ENCODE data around the gene NFIX. TPM values are rescaled to one million over a fixed set of nuclear protein-coding genes. Genes with fewer than 3 reads are reported as not detected.
A peak's percentile ranks its signal among the peaks of the same experiment; 100 is the strongest.

Gene NFIX
- total and polyA plus RNA-seq, 9 of the 15 experiments (the other 6 are each of a cell fraction or from before 2014, with no cell fraction given), result 0.28 to 26.8 (median 5.4) TPM

- TF ChIP-seq, protein P1, sequence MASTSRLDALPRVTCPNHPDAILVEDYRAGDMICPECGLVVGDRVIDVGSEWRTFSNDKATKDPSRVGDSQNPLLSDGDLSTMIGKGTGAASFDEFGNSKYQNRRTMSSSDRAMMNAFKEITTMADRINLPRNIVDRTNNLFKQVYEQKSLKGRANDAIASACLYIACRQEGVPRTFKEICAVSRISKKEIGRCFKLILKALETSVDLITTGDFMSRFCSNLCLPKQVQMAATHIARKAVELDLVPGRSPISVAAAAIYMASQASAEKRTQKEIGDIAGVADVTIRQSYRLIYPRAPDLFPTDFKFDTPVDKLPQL (IDR thresholded peaks at IDR 0.05; ENCODE audit: extremely low read depth, insufficient read length), result no peak
- TF ChIP-seq RAD21 (CRISPR knock-in tag; conservative IDR thresholded peaks at IDR 0.05 in 1 of 2, IDR thresholded peaks at IDR 0.05 in 1 of 2), result peak; percentile 33 to 52; a peak in 3 of 4 replicates
- TF ChIP-seq NCOR1 (IDR thresholded peaks at IDR 0.05), result 0 out of 2 replicates have a peak, but pooled peaks have one; percentile 36
- no peak for TF ChIP-seq PYGO2 (tag; IDR thresholded peaks at IDR 0.05)
- peak; percentile 97 for TF ChIP-seq RBM22 (IDR thresholded peaks at IDR 0.05; ENCODE audit: low read depth, low read length, poor library complexity, severe bottlenecking)
- no peak for TF ChIP-seq ZNF23 (CRISPR knock-in tag; IDR thresholded peaks at IDR 0.05)
- TF ChIP-seq GATAD2B (IDR thresholded peaks at IDR 0.05; ENCODE audit: borderline replicate concordance), result no peak
- TF ChIP-seq, protein P2, sequence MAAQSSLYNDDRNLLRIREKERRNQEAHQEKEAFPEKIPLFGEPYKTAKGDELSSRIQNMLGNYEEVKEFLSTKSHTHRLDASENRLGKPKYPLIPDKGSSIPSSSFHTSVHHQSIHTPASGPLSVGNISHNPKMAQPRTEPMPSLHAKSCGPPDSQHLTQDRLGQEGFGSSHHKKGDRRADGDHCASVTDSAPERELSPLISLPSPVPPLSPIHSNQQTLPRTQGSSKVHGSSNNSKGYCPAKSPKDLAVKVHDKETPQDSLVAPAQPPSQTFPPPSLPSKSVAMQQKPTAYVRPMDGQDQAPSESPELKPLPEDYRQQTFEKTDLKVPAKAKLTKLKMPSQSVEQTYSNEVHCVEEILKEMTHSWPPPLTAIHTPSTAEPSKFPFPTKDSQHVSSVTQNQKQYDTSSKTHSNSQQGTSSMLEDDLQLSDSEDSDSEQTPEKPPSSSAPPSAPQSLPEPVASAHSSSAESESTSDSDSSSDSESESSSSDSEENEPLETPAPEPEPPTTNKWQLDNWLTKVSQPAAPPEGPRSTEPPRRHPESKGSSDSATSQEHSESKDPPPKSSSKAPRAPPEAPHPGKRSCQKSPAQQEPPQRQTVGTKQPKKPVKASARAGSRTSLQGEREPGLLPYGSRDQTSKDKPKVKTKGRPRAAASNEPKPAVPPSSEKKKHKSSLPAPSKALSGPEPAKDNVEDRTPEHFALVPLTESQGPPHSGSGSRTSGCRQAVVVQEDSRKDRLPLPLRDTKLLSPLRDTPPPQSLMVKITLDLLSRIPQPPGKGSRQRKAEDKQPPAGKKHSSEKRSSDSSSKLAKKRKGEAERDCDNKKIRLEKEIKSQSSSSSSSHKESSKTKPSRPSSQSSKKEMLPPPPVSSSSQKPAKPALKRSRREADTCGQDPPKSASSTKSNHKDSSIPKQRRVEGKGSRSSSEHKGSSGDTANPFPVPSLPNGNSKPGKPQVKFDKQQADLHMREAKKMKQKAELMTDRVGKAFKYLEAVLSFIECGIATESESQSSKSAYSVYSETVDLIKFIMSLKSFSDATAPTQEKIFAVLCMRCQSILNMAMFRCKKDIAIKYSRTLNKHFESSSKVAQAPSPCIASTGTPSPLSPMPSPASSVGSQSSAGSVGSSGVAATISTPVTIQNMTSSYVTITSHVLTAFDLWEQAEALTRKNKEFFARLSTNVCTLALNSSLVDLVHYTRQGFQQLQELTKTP (IDR thresholded peaks at IDR 0.05; ENCODE audit: low read depth in 1 of 2, partially characterized antibody in 2 of 2), result peak in 1 of 2 experiments; percentile 28
- no peak for TF ChIP-seq KAT2B (IDR thresholded peaks at IDR 0.05; ENCODE audit: low read depth, low read length)
- no peak for TF ChIP-seq RB1 (IDR thresholded peaks at IDR 0.05; ENCODE audit: low read depth)
- no peak for TF ChIP-seq ZNF146 (CRISPR knock-in tag; IDR thresholded peaks at IDR 0.05; ENCODE audit: unreplicated experiment)
- no peak for TF ChIP-seq RBBP5 (IDR thresholded peaks at IDR 0.05; ENCODE audit: borderline replicate concordance, insufficient read depth, low read length, poor library complexity, severe bottlenecking)
- no peak for TF ChIP-seq ZNF785 (CRISPR knock-in tag; IDR thresholded peaks at IDR 0.05)
- peak; percentile 97 for TF ChIP-seq L3MBTL2 (IDR thresholded peaks at IDR 0.05)
- TF ChIP-seq, protein P3, sequence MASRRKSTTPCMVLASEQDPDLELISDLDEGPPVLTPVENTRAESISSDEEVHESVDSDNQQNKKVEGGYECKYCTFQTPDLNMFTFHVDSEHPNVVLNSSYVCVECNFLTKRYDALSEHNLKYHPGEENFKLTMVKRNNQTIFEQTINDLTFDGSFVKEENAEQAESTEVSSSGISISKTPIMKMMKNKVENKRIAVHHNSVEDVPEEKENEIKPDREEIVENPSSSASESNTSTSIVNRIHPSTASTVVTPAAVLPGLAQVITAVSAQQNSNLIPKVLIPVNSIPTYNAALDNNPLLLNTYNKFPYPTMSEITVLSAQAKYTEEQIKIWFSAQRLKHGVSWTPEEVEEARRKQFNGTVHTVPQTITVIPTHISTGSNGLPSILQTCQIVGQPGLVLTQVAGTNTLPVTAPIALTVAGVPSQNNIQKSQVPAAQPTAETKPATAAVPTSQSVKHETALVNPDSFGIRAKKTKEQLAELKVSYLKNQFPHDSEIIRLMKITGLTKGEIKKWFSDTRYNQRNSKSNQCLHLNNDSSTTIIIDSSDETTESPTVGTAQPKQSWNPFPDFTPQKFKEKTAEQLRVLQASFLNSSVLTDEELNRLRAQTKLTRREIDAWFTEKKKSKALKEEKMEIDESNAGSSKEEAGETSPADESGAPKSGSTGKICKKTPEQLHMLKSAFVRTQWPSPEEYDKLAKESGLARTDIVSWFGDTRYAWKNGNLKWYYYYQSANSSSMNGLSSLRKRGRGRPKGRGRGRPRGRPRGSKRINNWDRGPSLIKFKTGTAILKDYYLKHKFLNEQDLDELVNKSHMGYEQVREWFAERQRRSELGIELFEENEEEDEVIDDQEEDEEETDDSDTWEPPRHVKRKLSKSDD (conservative IDR thresholded peaks at IDR 0.05; ENCODE audit: low read length), result no peak
- TF ChIP-seq ZNF408 (CRISPR knock-in tag; IDR thresholded peaks at IDR 0.05; ENCODE audit: low read depth), result no peak
- no peak for TF ChIP-seq FOXJ3 (CRISPR knock-in tag; IDR thresholded peaks at IDR 0.05)
Observed at GRCh38 chr19:13095934-13096927, 101.0 kb downstream of the NFIX start (continued).
